IPS-18c (cell line): ENCODE results near the gene SKIC8.

Experiments used
- H3K4me3 ChIP-seq: 2 replicates; pipeline ENCODE4 v1.7.0; 2013; ENCODE audit warnings: low read depth, mild to moderate bottlenecking, low read length, moderate library complexity; ENCODE audit not compliant: insufficient read depth
- H3K9me3 ChIP-seq: one replicate; pipeline ENCODE4 v1.6.1; 2013; ENCODE audit warnings: mild to moderate bottlenecking, low read length, moderate library complexity; ENCODE audit not compliant: control insufficient read depth, insufficient read depth

SKIC8 gene

GRCh38 chr15:78299101-78299930, at the start of gene SKIC8:
Gene SKIC8, minus strand, starts transcription at chr15:78299609. Its CDS starts 3,923 bp downstream, at chr15:78295686.
- Histone ChIP-seq H3K4me3 (peak within 1 kb of the TSS; percentile 95), H3K9me3 (peaks cover 3% of the 10 kb centered on the region)

- Histone ChIP-seq H3K9me3 (no peaks in the 10 kb centered on the region), H3K4me3 (no peak overlapping the region)
These were observed 48.5 kb upstream of the SKIC8 start for GRCh38 chr15:78347586-78348543.

GRCh38 chr15:78345396-78346125, 46.2 kb upstream of the SKIC8 start:
- Histone ChIP-seq H3K4me3 (no peak overlapping the region), H3K9me3 (no peaks in the 10 kb centered on the region)

GRCh38 chr15:78343276-78344060, 44.1 kb upstream of the SKIC8 start:
- Histone ChIP-seq H3K4me3 (no peak overlapping the region), H3K9me3 (no peaks in the 10 kb centered on the region)

- Histone ChIP-seq H3K4me3 (no peak overlapping the region; the same call in 1 of the 2 replicates), H3K9me3 (no peaks in the 10 kb centered on the region)
These were observed 42.6 kb upstream of the SKIC8 start for GRCh38 chr15:78342021-78342420.

GRCh38 chr15:78341057-78341987, 41.9 kb upstream of the SKIC8 start:
- H3K9me3 ChIP-seq: no peaks in the 10 kb centered on the region
- peak overlapping the region; percentile 84 for H3K4me3 ChIP-seq

- H3K9me3 ChIP-seq: no peaks in the 10 kb centered on the region
- peak within 1 kb of the TSS; percentile 84 for H3K4me3 ChIP-seq
These were observed 41.0 kb upstream of the SKIC8 start, which contains the start of gene CRABP1 for GRCh38 chr15:78340231-78341056. Gene CRABP1, plus strand, starts transcription at chr15:78340353. Its CDS starts 76 bp downstream, at chr15:78340429.

GRCh38 chr15:78339559-78339958, 40.1 kb upstream of the SKIC8 start:
- Histone ChIP-seq H3K4me3 (peak overlapping the region; percentile 84; the same call in 1 of the 2 replicates), H3K9me3 (peaks cover 2% of the 10 kb centered on the region)

- H3K4me3 ChIP-seq: no peak overlapping the region
- H3K9me3 ChIP-seq: peaks cover 2% of the 10 kb centered on the region
These were observed 39.4 kb upstream of the SKIC8 start for GRCh38 chr15:78338781-78339180.

- H3K4me3 ChIP-seq: no peak overlapping the region
These were observed 36.6 kb upstream of the SKIC8 start for GRCh38 chr15:78335985-78336384.

GRCh38 chr15:78334845-78335244, 35.4 kb upstream of the SKIC8 start:
- no peak overlapping the region for H3K4me3 ChIP-seq
- peaks cover 2% of the 10 kb centered on the region for H3K9me3 ChIP-seq

More at GRCh38 chr15:78335985-78336384, 36.6 kb upstream of the SKIC8 start:
- H3K9me3 ChIP-seq: peaks cover 2% of the 10 kb centered on the region

GRCh38 chr15:78329625-78330024, 30.2 kb upstream of the SKIC8 start:
- no peaks in the 10 kb centered on the region for H3K9me3 ChIP-seq
- H3K4me3 ChIP-seq: no peak overlapping the region

GRCh38 chr15:78327466-78327865, 28.1 kb upstream of the SKIC8 start:
- no peaks in the 10 kb centered on the region for H3K9me3 ChIP-seq
- no peak overlapping the region for H3K4me3 ChIP-seq

- no peak overlapping the region for H3K4me3 ChIP-seq
- H3K9me3 ChIP-seq: no peaks in the 10 kb centered on the region
These were observed 25.9 kb upstream of the SKIC8 start for GRCh38 chr15:78325092-78325843.
